NOMO-1 treated with dmso at 0.1 percent for 144 hours (cell line): ENCODE data around the gene LGALS14.
"Not testable (repeated sequence)": the region's sequence is repeated elsewhere in the genome, so short reads cannot be mapped to it uniquely, and the experiment has no call there.

ENCODE experiments used
- DNase-seq: peaks from one replicate; lab custom pipeline; 2025; ENCODE audit not compliant: unreplicated experiment; lab: John Stamatoyannopoulos, UW

LGALS14 gene

GRCh38 chr19:39692822-39693221, 11.5 kb upstream of the LGALS14 start:
- DNase-seq: no peak

- DNase-seq: no peak
Measured at GRCh38 chr19:39695759-39696158, 8.5 kb upstream of the LGALS14 start.

- no peak for DNase-seq
Measured at GRCh38 chr19:39696387-39696786, 7.9 kb upstream of the LGALS14 start.

GRCh38 chr19:39698535-39698934, 5.7 kb upstream of the LGALS14 start:
- no peak for DNase-seq

GRCh38 chr19:39701291-39701690, 3.0 kb upstream of the LGALS14 start:
- DNase-seq: no peak

GRCh38 chr19:39705578-39706188, 1.4 kb downstream of the LGALS14 start:
- DNase-seq: no peak

- DNase-seq: no peak
Measured at GRCh38 chr19:39708594-39708993, 4.3 kb downstream of the LGALS14 start.

- no peak for DNase-seq
Measured at GRCh38 chr19:39709026-39709872, 5.0 kb downstream of the LGALS14 start.

GRCh38 chr19:39710333-39710890, 6.1 kb downstream of the LGALS14 start:
- DNase-seq: no peak

- DNase-seq: not testable (repeated sequence)
Measured at GRCh38 chr19:39720144-39720543, 15.9 kb downstream of the LGALS14 start.

- DNase-seq: no peak
Measured at GRCh38 chr19:39725995-39726394, 21.7 kb downstream of the LGALS14 start.

- no peak for DNase-seq
Measured at GRCh38 chr19:39727070-39727800, 23.0 kb downstream of the LGALS14 start.

GRCh38 chr19:39728040-39728439, 23.8 kb downstream of the LGALS14 start:
- DNase-seq: no peak

- DNase-seq: no peak
Measured at GRCh38 chr19:39729594-39729993, 25.3 kb downstream of the LGALS14 start.

- DNase-seq: no peak
Measured at GRCh38 chr19:39731685-39732084, 27.4 kb downstream of the LGALS14 start.

GRCh38 chr19:39733841-39734240, 29.6 kb downstream of the LGALS14 start:
- DNase-seq: no peak

GRCh38 chr19:39735688-39736087, 31.4 kb downstream of the LGALS14 start:
- no peak for DNase-seq

- no peak for DNase-seq
Measured at GRCh38 chr19:39736088-39736487, 31.8 kb downstream of the LGALS14 start.

GRCh38 chr19:39737351-39737750, 33.1 kb downstream of the LGALS14 start:
- no peak for DNase-seq

GRCh38 chr19:39737891-39738290, 33.6 kb downstream of the LGALS14 start, which contains the start of gene CLC:
CLC (minus strand) TSS chr19:39738029; CDS start chr19:39737952, 77 bp downstream.
- no peak for DNase-seq

- DNase-seq: peak; percentile 3
Measured at GRCh38 chr19:39738814-39739213, 34.5 kb downstream of the LGALS14 start.
